Heart left ventricle (tissue), 13 donors: Measurements from ENCODE around the gene LDLRAD1.

ENCODE experiments used
- CTCF ChIP-seq, 12 donors: fragments of 200-600 bp; sonication (generic) in 4 of 12; IDR thresholded peaks; one replicate each; pipeline versions ENCODE4 v1.5.0 to v1.8.0; 2018 to 2022; ENCODE audit warnings: antibody characterized with exemption in 12 of 12, mild to moderate bottlenecking in 5 of 12
- POLR2A ChIP-seq, 2 donors: fragments of 450-650 bp; IDR thresholded peaks; one replicate each; pipeline ENCODE4 v1.6.1; 2017; ENCODE audit warnings: antibody characterized with exemption in 2 of 2, mild to moderate bottlenecking in 2 of 2, moderate library complexity in 2 of 2
- donor health status: ischemic (EF 13 %, LVEDD 7.1; RV severe dilation, severe dysfunction).
- donor health status: DM: no; HTN: yes; CAD: no.
- donor health status: DM: no; HTN: no; CAD: no.
- donor health status: ischemic (EF 25% LVEDD 6.9; RV normal size, moderate dysfunction).
- donor health status: ischemic (EF 25% LVEDD 5.7; RV mildly dilated, moderate dysfunction).
- donor health status: ischemic (EF 35%, LVEDD 5.7; RV mildly dilated, moderate dysfunction).
- donor health status: nonischemic (EF 11% LVEDD 7.7; RV severe dilation, severe dysfunction).
- donor health status: DM: yes; HTN: yes; CAD: no.
- donor health status: PGD.
- donor health status: ischemic (EF 29% LVEDD 5.4; RV normal size, mild dysfunction).
- donor health status: nonischemic (EF 23%, LVEDD 6.1; RV moderate dilation, normal function).

DNA sequence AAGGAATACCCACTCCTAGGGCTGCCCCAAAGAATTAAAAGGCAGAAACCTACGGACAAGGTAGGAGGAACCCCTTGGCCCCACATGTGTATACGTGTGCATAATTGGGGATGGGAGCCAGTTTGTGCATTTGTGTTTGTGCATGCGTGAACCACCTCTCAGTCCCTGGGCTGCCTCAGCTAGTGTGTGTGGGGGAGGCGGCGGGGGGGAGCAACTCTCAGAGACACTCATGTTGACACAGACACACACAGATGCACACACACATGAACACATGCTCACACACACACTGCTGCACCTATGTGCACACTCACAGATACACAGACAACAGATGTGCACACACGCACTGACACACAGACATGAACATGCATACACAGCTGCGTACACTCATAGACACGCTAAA lies 5.1 kb downstream of the LDLRAD1 start:
- TF ChIP-seq POLR2A (IDR thresholded peaks at IDR 0.05): no peak
- TF ChIP-seq CTCF (IDR thresholded peaks at IDR 0.05): no peak
